ENCODE measurements around the gene ANKRD44.
"Not testable (repeated sequence)": the region's sequence is repeated elsewhere in the genome, so short reads cannot be mapped to it uniquely, and the experiment has no call there.

The ANKRD44 gene

GRCh38 chr2:197293252-197294007, 17.1 kb downstream of the ANKRD44 start:
- in situ Hi-C loops (cut with MboI; ENCODE audit: low sequenced_read_pairs), result no loop called here
- DNase-seq (ENCODE audit: low spot score in 2 of 2), result no peak
- Histone ChIP-seq H3K4me3 (no peak overlapping the region), H3K4me1 (no peaks in the 10 kb centered on the region), H3K9me3 (no peaks in the 10 kb centered on the region), H3K36me3 (replicated peaks) (no peaks in the 10 kb centered on the region), H3K27me3 (ENCODE audit: low read depth) (no peaks in the 10 kb centered on the region)

- in situ Hi-C loops (cut with MboI; ENCODE audit: low sequenced_read_pairs), result no loop called here
- no peak for DNase-seq (ENCODE audit: low spot score in 2 of 2)
- H3K4me3 ChIP-seq, result no peak overlapping the region
Measured at GRCh38 chr2:197292619-197293018, 18.0 kb downstream of the ANKRD44 start.

GRCh38 chr2:197287596-197287932, 23.0 kb downstream of the ANKRD44 start:
- H3K4me1 ChIP-seq; in situ Hi-C loops (cut with MboI; ENCODE audit: low sequenced_read_pairs); DNase-seq (ENCODE audit: low spot score in 2 of 2); H3K9me3 ChIP-seq; H3K36me3 ChIP-seq (replicated peaks); H3K27me3 ChIP-seq (ENCODE audit: low read depth); H3K4me3 ChIP-seq: not testable (repeated sequence)

More at GRCh38 chr2:197292619-197293018, 18.0 kb downstream of the ANKRD44 start:
- no peaks in the 10 kb centered on the region for H3K4me1 ChIP-seq
- no peaks in the 10 kb centered on the region for H3K27me3 ChIP-seq (ENCODE audit: low read depth)
- H3K36me3 ChIP-seq (replicated peaks), result no peaks in the 10 kb centered on the region
- H3K9me3 ChIP-seq, result no peaks in the 10 kb centered on the region

GRCh38 chr2:197286805-197287595, 23.6 kb downstream of the ANKRD44 start:
- no peaks in the 10 kb centered on the region for H3K27me3 ChIP-seq (ENCODE audit: low read depth)
- in situ Hi-C loops (cut with MboI; ENCODE audit: low sequenced_read_pairs), result no loop called here
- DNase-seq (ENCODE audit: low spot score in 2 of 2), result no peak
- H3K4me3 ChIP-seq, result no peak overlapping the region
- H3K9me3 ChIP-seq, result no peaks in the 10 kb centered on the region
- no peaks in the 10 kb centered on the region for H3K36me3 ChIP-seq (replicated peaks)
- peaks cover 8% of the 10 kb centered on the region; the same call in 1 of the 2 replicates for H3K4me1 ChIP-seq

DNA sequence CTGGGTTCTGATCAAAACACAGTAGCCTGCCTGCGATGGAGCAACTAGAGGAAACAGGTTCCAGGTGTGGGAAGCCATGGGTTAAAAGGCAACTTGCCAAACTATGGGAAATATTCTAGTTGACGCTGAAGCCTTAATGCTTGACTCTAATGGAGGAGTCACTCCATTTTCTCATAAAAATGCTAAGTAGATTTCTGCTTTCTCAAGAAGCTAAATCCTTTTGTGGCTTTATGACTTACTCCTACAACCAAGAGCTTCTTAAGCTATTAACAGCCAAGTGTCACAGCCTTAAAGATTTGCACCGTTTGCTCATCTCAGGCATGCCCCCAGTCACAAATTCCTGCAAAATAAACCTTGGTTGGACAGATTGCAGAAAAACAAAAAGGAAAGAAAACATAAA, 25.2 kb downstream of the ANKRD44 start:
- Histone ChIP-seq H3K36me3 (replicated peaks) (no peaks in the 10 kb centered on the region), H3K4me3 (no peak overlapping the region), H3K27me3 (ENCODE audit: low read depth) (no peaks in the 10 kb centered on the region), H3K4me1 (peaks cover 8% of the 10 kb centered on the region; the same call in 1 of the 2 replicates), H3K9me3 (no peaks in the 10 kb centered on the region)
- in situ Hi-C loops (cut with MboI; ENCODE audit: low sequenced_read_pairs), result no loop called here
- DNase-seq (ENCODE audit: low spot score in 2 of 2), result peak; percentile 18 to 70

GRCh38 chr2:197284956-197285355, 25.6 kb downstream of the ANKRD44 start:
- Histone ChIP-seq H3K36me3 (replicated peaks) (no peaks in the 10 kb centered on the region), H3K4me1 (peaks cover 8% of the 10 kb centered on the region; the same call in 1 of the 2 replicates), H3K27me3 (ENCODE audit: low read depth) (no peaks in the 10 kb centered on the region), H3K4me3 (no peak overlapping the region), H3K9me3 (no peaks in the 10 kb centered on the region)
- no peak for DNase-seq (ENCODE audit: low spot score in 2 of 2)
- in situ Hi-C loops (cut with MboI; ENCODE audit: low sequenced_read_pairs), result no loop called here

DNA sequence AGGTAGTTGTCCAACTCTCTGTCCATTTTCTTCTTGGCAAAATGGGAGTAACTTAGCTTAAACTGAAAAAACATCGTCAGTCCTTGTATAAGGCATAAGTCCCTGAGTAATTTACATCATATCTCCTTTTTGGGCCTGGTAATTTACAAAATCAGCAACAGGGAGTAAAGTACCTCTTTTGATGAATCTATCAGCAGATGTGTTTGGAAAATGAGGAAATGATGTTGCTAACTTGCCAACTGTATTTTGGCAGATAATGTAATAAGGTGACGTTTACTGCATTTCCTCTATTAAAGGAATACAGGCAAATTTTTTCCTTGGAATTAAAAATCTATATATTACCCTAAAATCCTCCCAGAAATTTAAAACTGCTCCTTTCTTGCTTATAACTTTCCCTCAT, 29.2 kb downstream of the ANKRD44 start:
- Histone ChIP-seq H3K9me3 (no peaks in the 10 kb centered on the region), H3K27me3 (ENCODE audit: low read depth) (no peaks in the 10 kb centered on the region), H3K4me3 (no peak overlapping the region), H3K36me3 (replicated peaks) (no peaks in the 10 kb centered on the region), H3K4me1 (peaks cover 8% of the 10 kb centered on the region; the same call in 1 of the 2 replicates)
- no peak for DNase-seq (ENCODE audit: low spot score in 2 of 2)
- in situ Hi-C loops (cut with MboI; ENCODE audit: low sequenced_read_pairs), result no loop called here

- Histone ChIP-seq H3K4me1 (no peaks in the 10 kb centered on the region), H3K9me3 (no peaks in the 10 kb centered on the region), H3K4me3 (no peak overlapping the region), H3K27me3 (ENCODE audit: low read depth) (no peaks in the 10 kb centered on the region), H3K36me3 (replicated peaks) (no peaks in the 10 kb centered on the region)
- DNase-seq (ENCODE audit: low spot score in 2 of 2), result peak in 1 of 2 experiments; percentile 17
- in situ Hi-C loops (cut with MboI; ENCODE audit: low sequenced_read_pairs), result no loop called here
Measured at GRCh38 chr2:197280015-197280702, 30.4 kb downstream of the ANKRD44 start.

DNA sequence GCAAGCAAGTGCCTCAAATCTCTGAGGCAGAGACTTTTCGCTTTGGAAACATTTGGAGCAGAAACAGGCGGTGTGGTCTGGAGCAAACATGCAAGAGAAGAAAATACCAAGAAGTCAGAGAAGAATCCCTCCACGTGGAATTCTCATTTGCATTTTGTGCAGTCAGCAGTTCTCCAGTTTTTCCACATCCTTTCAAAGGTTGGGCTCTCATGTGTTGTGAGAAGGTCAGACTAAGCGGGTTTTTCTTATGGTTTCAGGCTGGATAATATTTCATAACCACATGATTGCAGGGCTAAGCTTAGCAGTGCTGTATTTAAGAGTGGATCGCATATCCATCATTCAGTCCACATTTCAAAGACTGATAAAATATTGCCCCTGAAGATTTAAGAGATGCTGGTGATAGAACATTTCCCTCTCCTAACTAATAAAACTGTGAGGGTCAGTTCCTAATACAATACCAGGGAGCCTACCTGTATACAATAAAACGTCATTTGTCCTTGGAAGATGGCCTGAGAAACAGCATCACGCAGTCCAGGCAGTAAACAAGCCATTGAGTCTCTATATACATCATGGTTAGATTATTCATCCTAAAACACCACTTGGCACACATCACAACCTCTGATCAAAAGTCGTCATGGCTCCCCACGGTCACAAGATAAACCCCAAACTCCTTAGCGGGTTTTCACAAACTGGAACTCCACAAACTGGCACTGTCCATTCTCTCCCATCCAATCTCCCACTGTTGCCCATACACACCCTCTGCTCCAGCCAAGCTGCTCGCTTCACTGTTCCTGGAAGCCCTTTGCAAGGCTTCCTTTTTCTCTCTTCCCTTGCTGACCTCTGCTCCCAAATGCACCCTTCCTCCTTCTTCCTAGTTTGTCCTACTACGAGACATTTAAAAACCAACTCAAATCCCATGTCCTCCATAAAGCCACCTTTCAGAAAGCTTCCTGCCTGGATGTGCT, 31.5 kb downstream of the ANKRD44 start:
- H3K27me3 ChIP-seq (ENCODE audit: low read depth), result no peaks in the 10 kb centered on the region
- in situ Hi-C loops (cut with MboI; ENCODE audit: low sequenced_read_pairs), result no loop called here

DNA sequence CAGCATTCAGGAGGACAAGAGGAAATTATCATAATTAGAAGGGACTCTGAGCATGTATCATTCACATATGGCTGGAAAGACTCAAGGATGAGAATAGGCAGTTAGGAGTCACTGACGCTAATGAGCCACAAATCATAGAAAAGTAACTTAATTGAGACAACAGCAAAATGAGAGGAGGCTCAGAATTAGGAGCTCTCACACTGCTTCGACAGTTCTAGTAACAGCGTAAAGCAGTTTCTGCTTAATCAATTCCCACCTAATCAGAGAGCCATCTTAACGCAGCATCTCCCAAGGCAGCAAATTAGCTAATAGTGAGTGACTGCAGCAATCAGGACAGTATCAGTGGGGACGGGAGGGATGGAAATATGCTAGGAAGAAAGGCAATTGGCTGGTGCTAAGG, 32.8 kb downstream of the ANKRD44 start:
- H3K4me1 ChIP-seq, result no peaks in the 10 kb centered on the region

More for the DNA sequence above, 31.5 kb downstream of the ANKRD44 start:
- DNase-seq (ENCODE audit: low spot score in 2 of 2), result no peak
- Histone ChIP-seq H3K36me3 (replicated peaks) (no peaks in the 10 kb centered on the region), H3K4me3 (no peak overlapping the region), H3K9me3 (no peaks in the 10 kb centered on the region), H3K4me1 (no peaks in the 10 kb centered on the region)

GRCh38 chr2:197276156-197276555, 34.4 kb downstream of the ANKRD44 start:
- DNase-seq (ENCODE audit: low spot score in 2 of 2), result no peak
- in situ Hi-C loops (cut with MboI; ENCODE audit: low sequenced_read_pairs), result no loop called here
- Histone ChIP-seq H3K4me3 (no peak overlapping the region), H3K27me3 (ENCODE audit: low read depth) (no peaks in the 10 kb centered on the region), H3K4me1 (no peaks in the 10 kb centered on the region), H3K36me3 (replicated peaks) (no peaks in the 10 kb centered on the region), H3K9me3 (no peaks in the 10 kb centered on the region)

More for the DNA sequence above, 32.8 kb downstream of the ANKRD44 start:
- Histone ChIP-seq H3K27me3 (ENCODE audit: low read depth) (no peaks in the 10 kb centered on the region), H3K4me3 (no peak overlapping the region), H3K9me3 (no peaks in the 10 kb centered on the region), H3K36me3 (replicated peaks) (no peaks in the 10 kb centered on the region)
- no peak for DNase-seq (ENCODE audit: low spot score in 2 of 2)
- in situ Hi-C loops (cut with MboI; ENCODE audit: low sequenced_read_pairs), result no loop called here

GRCh38 chr2:197274937-197275336, 35.6 kb downstream of the ANKRD44 start:
- no peaks in the 10 kb centered on the region for H3K36me3 ChIP-seq (replicated peaks)
- H3K27me3 ChIP-seq (ENCODE audit: low read depth), result no peaks in the 10 kb centered on the region
- in situ Hi-C loops (cut with MboI; ENCODE audit: low sequenced_read_pairs), result no loop called here
- H3K4me3 ChIP-seq, result no peak overlapping the region
- no peaks in the 10 kb centered on the region for H3K9me3 ChIP-seq
- DNase-seq (ENCODE audit: low spot score in 2 of 2), result no peak
- no peaks in the 10 kb centered on the region for H3K4me1 ChIP-seq

DNA sequence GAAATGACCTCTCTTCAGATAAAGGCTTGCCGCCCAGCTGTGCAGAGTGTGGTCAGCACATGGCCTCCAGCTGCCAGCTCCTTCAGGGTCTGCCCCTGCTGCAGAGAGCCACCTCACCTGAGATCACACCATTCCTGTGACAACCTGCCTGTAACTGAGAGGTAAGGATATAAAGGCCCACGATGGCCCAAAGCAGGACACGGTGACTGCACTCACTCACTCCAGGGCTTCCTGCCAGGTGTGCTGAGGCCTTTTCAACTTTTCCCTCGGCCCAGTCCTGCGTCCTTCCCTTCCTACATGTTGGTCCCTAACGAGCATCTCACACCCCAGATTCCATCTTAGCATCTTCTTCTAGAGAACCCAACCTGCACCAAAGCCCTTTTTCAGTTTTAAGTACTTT, 36.2 kb downstream of the ANKRD44 start:
- Histone ChIP-seq H3K27me3 (ENCODE audit: low read depth) (no peaks in the 10 kb centered on the region), H3K9me3 (no peaks in the 10 kb centered on the region), H3K4me3 (no peak overlapping the region), H3K4me1 (no peaks in the 10 kb centered on the region), H3K36me3 (replicated peaks) (no peaks in the 10 kb centered on the region)
- DNase-seq (ENCODE audit: low spot score in 2 of 2), result no peak
- in situ Hi-C loops (cut with MboI; ENCODE audit: low sequenced_read_pairs), result no loop called here
